Activated naive CD4-positive, alpha-beta T cell treated with anti-CD3 and anti-CD28 coated beads, Interleukin-2, amount 10 ng/mL, durations not matched to agents 5 hours and 36 hours (primary cell): ENCODE measurements around the gene MTFMT. TPM values are rescaled to one million over a fixed set of nuclear protein-coding genes. Genes with fewer than 3 reads are reported as not detected.

ENCODE experiments used
- total RNA-seq, 2 experiments: library from RNA; stranded (reverse); gene quantifications; one replicate each; pipeline ENCODE4 v1.2.3, GENCODE V29; 2021

The MTFMT gene
- total RNA-seq = 10 to 100 TPM; 14.0 to 15.3 TPM

DNA sequence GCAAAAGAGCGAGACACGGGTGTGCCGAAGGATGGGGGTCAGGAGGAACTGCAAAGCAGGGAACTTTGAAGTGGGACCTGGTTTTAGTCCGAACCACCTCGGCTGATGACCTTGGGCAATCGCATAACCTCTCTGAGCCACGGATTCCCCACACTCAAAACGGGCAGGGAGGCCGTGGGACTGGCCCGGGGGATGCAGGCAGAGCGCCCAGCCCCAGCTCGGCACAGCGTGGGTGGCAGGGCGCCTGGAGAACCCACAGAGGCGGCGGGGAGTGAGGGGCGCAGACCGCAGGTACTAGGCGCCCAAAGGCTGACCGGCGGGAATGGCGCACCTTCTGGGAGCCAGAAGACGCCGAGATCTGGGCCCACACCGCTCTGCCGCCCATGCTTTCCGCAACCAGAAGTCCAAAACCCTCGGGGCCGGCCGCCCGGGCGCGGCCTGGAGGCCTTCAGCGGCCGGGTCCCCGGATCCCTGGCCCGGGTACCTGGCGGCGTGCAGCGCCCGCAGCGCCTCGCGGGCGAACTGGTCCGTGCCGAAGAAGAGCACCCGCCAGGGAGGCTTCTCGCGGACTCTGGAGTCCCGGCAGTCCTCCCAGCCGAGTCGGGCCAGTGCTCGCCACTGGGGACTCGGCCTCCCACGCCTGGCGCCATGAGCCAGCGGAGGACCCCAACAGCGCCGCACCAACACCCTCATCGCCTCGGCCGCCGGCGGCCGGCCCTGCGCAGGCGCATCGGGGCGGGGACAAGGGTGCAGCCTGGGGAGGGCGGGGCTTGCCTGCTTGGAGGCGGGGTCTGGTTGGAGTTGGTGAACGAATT lies at the start of gene MTFMT:
MTFMT (minus strand) TSS at position 719 of the 815 bp plus-strand sequence; CDS start at position 693, 26 bp downstream.

DNA sequence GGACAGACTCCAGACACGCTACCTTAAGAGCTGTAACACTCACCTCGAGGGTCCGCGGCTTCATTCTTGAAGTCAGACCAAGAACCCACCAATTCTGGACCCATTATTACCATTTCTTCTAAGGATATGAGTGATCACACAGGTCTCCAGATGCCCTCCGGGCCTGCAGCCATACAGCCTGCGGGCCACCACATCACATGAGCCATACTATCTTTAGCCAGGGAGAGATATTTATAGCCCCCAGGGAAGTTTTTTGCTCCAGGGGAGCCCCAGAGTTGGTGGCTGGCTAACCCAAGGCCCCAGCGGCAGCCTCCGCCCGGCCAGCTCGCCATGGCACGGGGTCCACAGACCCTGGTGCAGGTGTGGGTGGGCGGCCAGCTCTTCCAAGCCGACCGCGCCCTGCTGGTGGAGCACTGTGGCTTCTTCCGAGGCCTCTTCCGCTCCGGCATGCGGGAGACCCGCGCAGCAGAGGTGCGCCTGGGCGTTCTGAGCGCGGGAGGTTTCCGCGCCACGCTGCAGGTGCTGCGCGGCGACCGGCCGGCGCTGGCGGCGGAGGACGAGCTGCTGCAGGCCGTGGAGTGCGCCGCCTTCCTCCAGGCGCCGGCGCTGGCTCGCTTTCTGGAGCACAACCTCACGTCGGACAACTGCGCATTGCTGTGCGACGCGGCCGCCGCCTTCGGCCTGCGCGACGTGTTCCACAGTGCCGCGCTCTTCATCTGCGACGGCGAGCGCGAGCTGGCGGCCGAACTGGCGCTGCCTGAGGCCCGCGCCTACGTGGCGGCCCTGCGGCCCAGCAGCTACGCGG lies 47.2 kb upstream of the MTFMT start, which contains the start of gene KBTBD13:
KBTBD13 (plus strand) TSS at position 261 of the 805 bp plus-strand sequence; CDS start at position 331, 70 bp downstream.

GRCh38 chr15:65067645-65068402 lies 38.4 kb upstream of the MTFMT start, which contains the start of gene RASL12:
Gene RASL12, minus strand, starts transcription at chr15:65067991. Its CDS starts 156 bp downstream, at chr15:65067835.

GRCh38 chr15:65044724-65045481 lies 15.5 kb upstream of the MTFMT start, which contains the start of gene SLC51B:
Gene SLC51B, plus strand, starts transcription at chr15:65045387. Its CDS starts 4,618 bp downstream, at chr15:65050005.

GRCh38 chr15:64989416-64990167 lies 39.8 kb downstream of the MTFMT start, which contains the start of gene SPG21:
Gene SPG21, minus strand, starts transcription at chr15:64989914. Its CDS starts 6,345 bp downstream, at chr15:64983569.

Other genes with a start within 250 kb of the MTFMT start
- 10 to 100 TPM; 41.6 to 42.5 TPM for gene PIF1, start 204.0 kb downstream of the MTFMT start, total RNA-seq
- gene PLEKHO2, start 187.7 kb downstream of the MTFMT start, total RNA-seq = 10 to 100 TPM; 22.2 TPM
- gene ANKDD1A, start 117.7 kb downstream of the MTFMT start, total RNA-seq = 1 to 10 TPM; 6.7 to 6.9 TPM
- 10 to 100 TPM; 53.7 to 54.6 TPM for gene SPG21, start 39.7 kb downstream of the MTFMT start, total RNA-seq
- gene SLC51B, start 15.7 kb upstream of the MTFMT start, total RNA-seq = not detected
- not detected for gene RASL12, start 38.4 kb upstream of the MTFMT start, total RNA-seq
- gene KBTBD13, start 47.1 kb upstream of the MTFMT start, total RNA-seq = not detected
- gene UBAP1L, start 85.6 kb upstream of the MTFMT start, total RNA-seq = 1 to 10 TPM; 4.5 to 4.9 TPM
- gene PDCD7, start 104.2 kb upstream of the MTFMT start, total RNA-seq = 10 to 100 TPM; 32.7 to 33.8 TPM
- 10 to 100 TPM; 46.2 to 50.4 TPM for gene CLPX, start 155.7 kb upstream of the MTFMT start, total RNA-seq
- gene CILP, start 181.8 kb upstream of the MTFMT start, total RNA-seq = under 1 TPM in 1 of 2 experiments, not detected in 1; 0.05 TPM